ENCODE measurements around the gene KCNK7.

GRCh38 chr11:65584723-65585171, 10.9 kb downstream of the KCNK7 start:
- no peak for TF ChIP-seq EZH2 (IDR thresholded peaks at IDR 0.05; ENCODE audit: borderline replicate concordance, low read depth, low read length, severe bottlenecking)
- TF ChIP-seq CTCF (IDR thresholded peaks at IDR 0.05; ENCODE audit: borderline replicate concordance, extremely low read depth, low read length, poor library complexity, severe bottlenecking), result no peak
